BE2C (cell line): ENCODE results near the gene RANBP3.

Experiments
- DNase-seq: peaks from one replicate; pipeline ENCODE4 v3.0.0-alpha.2; 2020
- H3K27me3 ChIP-seq: fragments of 250-450 bp; sonication (Bioruptor Pico); 2 replicates; pipeline ENCODE4 v1.5.1; 2020; ENCODE audit warnings: mild to moderate bottlenecking
- H3K36me3 ChIP-seq: fragments of 250-450 bp; sonication (Bioruptor Pico); 2 replicates; pipeline ENCODE4 v1.5.1; 2020; ENCODE audit warnings: mild to moderate bottlenecking
- H3K4me1 ChIP-seq: fragments of 250-450 bp; sonication (Bioruptor Pico); 2 replicates; pipeline ENCODE4 v1.5.1; 2020
- H3K4me3 ChIP-seq: 2 replicates; pipeline ENCODE4 v1.5.1; 2011; ENCODE audit warnings: low read depth, low read length
- H3K9me3 ChIP-seq: fragments of 250-450 bp; sonication (Bioruptor Pico); 2 replicates; pipeline ENCODE4 v1.5.1; 2020
- TF ChIP-seq, protein P1 (sequence below): IDR thresholded peaks from 2 replicates; pipeline ENCODE4 v1.5.1; 2012; ENCODE audit warnings: mild to moderate bottlenecking, low read depth, low read length

The RANBP3 gene

DNA sequence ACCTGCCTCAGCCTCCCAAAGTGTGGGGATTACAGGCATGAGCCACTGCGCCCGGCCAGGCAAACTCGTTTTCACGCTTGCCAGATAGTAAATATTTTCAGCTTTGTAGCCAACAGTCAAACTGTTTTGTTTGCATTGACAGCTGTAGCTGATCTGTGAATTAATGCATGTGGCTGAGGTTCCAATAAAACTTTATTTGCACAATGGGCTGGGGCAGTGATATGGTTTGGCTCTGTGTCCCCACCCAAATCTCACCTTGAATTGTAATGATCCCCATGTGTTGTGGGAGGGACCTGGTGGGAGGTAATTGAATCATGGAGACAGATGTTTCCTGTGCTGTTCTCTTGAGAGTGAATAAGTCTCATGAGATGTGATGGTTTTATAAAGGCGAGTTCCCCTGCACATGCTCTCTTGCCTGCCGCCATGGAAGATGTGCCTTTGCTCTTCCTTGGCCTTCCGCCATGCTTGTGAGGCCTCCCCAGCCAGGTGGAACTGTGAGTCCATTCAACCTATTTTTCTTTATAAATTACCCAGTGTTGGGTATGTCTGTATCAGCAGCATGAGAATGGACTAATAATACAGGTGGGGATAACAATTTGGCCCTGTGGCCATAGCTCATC lies 22.4 kb upstream of the RANBP3 start:
- TF ChIP-seq, protein P1, sequence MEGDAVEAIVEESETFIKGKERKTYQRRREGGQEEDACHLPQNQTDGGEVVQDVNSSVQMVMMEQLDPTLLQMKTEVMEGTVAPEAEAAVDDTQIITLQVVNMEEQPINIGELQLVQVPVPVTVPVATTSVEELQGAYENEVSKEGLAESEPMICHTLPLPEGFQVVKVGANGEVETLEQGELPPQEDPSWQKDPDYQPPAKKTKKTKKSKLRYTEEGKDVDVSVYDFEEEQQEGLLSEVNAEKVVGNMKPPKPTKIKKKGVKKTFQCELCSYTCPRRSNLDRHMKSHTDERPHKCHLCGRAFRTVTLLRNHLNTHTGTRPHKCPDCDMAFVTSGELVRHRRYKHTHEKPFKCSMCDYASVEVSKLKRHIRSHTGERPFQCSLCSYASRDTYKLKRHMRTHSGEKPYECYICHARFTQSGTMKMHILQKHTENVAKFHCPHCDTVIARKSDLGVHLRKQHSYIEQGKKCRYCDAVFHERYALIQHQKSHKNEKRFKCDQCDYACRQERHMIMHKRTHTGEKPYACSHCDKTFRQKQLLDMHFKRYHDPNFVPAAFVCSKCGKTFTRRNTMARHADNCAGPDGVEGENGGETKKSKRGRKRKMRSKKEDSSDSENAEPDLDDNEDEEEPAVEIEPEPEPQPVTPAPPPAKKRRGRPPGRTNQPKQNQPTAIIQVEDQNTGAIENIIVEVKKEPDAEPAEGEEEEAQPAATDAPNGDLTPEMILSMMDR = no peak

DNA sequence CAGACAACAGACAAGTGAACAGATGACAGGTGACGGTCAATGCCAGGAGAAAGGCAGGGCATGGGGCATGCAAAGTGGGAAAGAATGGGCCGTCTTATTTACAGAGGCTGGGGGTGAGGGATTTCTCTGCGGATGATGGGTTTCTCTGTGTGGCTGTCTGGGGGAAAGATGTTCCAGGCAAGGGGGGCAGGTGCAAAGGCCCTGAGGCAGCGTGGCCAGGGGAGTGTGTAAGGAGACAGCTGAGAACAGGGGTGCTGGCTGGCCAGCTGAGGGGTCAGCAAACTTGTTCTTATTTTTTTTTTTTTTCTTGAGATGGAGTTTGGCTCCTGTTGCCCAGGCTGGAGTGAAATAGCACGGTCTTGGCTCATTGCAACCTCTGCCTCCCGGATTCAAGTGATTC lies 21.8 kb upstream of the RANBP3 start:
- peaks cover under 1% of the 10 kb centered on the region; the same call in 1 of the 2 replicates for H3K4me1 ChIP-seq
- no peak for DNase-seq
- TF ChIP-seq, protein P1 = no peak
- H3K36me3 ChIP-seq = peaks cover 3% of the 10 kb centered on the region
- H3K4me3 ChIP-seq = no peak overlapping the region
- no peaks in the 10 kb centered on the region for H3K27me3 ChIP-seq
- H3K9me3 ChIP-seq = peaks cover 3% of the 10 kb centered on the region

More for the DNA sequence above, 22.4 kb upstream of the RANBP3 start:
- no peaks in the 10 kb centered on the region for H3K4me1 ChIP-seq
- H3K36me3 ChIP-seq = no peaks in the 10 kb centered on the region; the same call in 1 of the 2 replicates
- no peak for DNase-seq
- H3K9me3 ChIP-seq = peaks cover 3% of the 10 kb centered on the region
- H3K4me3 ChIP-seq = no peak overlapping the region
- H3K27me3 ChIP-seq = no peaks in the 10 kb centered on the region

DNA sequence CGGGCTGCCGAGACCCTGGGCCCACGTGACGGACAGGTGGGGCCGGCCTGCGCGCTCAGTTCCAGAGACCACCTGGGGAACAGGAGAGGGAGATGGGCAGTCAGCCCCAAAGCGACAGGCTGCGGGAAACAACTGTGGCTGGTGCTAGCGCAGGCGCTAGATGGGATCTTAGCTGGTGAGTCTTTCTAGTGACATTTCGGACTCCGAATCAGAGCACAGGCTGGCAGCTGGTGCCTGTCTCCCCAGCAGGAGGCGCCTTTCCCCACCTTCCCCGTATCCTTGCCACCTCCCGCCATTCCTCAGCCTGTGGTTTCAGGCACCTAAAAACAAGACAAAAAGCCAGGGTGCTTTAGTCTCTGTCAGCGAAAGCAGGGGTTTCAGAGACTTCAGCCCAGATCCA lies 19.4 kb upstream of the RANBP3 start:
- H3K4me3 ChIP-seq = no peak overlapping the region
- peaks cover 17% of the 10 kb centered on the region for H3K4me1 ChIP-seq
- peaks cover 4% of the 10 kb centered on the region for H3K36me3 ChIP-seq
- H3K27me3 ChIP-seq = no peaks in the 10 kb centered on the region
- TF ChIP-seq, protein P1 = peak; percentile 17; the same call in 1 of the 2 replicates
- H3K9me3 ChIP-seq = peaks cover 3% of the 10 kb centered on the region
- no peak for DNase-seq

DNA sequence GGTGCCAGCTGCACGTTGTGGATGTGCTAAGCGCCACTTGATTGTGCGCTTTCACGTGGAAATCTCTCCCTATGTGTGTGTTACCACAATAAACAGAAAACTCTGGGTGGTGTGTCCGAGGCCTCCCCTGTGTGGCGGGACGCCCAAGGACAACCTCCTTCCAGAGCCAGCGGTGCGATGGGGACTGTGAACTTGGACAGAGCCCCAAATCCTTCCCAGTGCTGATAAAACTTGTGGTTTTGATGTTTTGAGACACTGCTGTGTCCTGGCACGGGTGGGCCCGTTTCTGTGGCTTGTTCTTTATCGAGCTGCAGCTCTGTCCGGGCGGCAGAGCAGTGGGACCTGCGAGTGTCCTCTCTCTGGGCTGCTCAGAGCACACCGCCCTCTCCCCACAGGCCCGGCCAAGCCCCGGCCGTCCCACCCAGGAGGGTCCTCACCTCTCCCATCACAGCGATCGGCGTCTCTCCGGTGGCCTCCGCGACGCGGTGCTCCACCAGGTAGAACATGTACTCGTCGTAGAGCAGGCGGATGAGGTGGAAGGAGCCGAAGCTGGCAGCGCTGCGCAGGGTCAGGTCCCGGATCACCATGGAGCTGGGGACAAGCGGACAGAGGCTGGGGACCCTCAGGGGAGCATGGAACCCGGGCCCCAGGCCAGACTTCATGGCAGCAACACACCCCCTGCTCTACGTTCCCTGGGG lies 18.8 kb upstream of the RANBP3 start:
- peaks cover 3% of the 10 kb centered on the region for H3K9me3 ChIP-seq
- H3K4me3 ChIP-seq = no peak overlapping the region
- H3K4me1 ChIP-seq = peaks cover 17% of the 10 kb centered on the region
- H3K27me3 ChIP-seq = no peaks in the 10 kb centered on the region
- TF ChIP-seq, protein P1 = no peak
- peaks cover 4% of the 10 kb centered on the region for H3K36me3 ChIP-seq
- DNase-seq = no peak

DNA sequence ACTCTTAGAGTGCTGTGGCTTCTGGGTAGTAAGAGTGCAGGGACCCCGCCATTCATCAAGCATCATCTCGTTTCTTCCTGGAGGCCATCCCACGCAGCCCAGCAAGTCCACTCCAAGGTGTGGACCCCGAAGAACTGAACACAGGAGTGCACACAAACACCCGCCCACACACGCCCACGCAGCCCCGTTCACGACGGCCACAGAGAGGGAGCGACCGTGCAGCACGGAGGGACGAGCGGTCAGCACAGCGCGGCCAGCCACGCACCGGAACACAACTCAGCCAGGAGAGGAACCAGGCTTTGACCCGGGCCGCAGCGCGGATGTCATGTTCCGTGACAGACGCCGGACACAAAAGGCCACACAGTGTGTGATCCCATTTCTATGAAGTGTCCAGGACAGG lies 18.2 kb upstream of the RANBP3 start:
- H3K27me3 ChIP-seq = no peaks in the 10 kb centered on the region
- H3K36me3 ChIP-seq = peaks cover 4% of the 10 kb centered on the region
- H3K4me3 ChIP-seq = no peak overlapping the region
- TF ChIP-seq, protein P1 = no peak
- H3K4me1 ChIP-seq = peaks cover 17% of the 10 kb centered on the region
- H3K9me3 ChIP-seq = peaks cover 3% of the 10 kb centered on the region
- no peak for DNase-seq

DNA sequence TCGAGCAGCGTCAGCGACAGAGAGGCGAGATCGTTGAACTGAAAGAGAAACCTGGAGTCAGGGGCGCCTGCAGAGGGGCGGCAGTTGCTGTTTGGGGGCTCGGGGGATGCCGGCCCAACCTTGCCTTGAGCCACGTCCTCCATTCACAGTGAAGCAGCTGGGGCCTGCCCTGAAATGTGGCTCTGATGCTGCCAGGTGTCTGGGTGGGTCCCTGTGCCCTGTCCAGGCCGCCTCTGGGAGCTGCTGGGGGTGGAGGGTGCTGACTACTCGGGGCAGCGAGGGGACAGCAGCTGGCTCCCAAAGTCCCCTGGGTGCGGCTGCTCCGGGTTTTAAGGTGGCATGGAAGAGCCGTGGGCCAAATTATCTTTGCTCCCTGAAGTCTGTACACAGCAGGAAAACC lies 17.7 kb upstream of the RANBP3 start:
- Histone ChIP-seq H3K4me3 (no peak overlapping the region), H3K36me3 (peaks cover 4% of the 10 kb centered on the region), H3K4me1 (peaks cover 17% of the 10 kb centered on the region), H3K9me3 (peaks cover under 1% of the 10 kb centered on the region), H3K27me3 (no peaks in the 10 kb centered on the region)
- no peak for DNase-seq
- TF ChIP-seq, protein P1 = no peak
